GM19324 (cell line): ENCODE data around the gene PACS1.
A peak's percentile ranks its signal among the peaks of the same experiment; 100 is the strongest.
"Not testable (repeated sequence)": the region's sequence is repeated elsewhere in the genome, so short reads cannot be mapped to it uniquely, and the experiment has no call there.

Experiments
- ATAC-seq: cut with Tn5 transposase; IDR thresholded peaks from one replicate; pipeline ENCODE4 v1.9.1; 2021; ENCODE audit warnings: mild to moderate bottlenecking, moderate library complexity; ENCODE audit not compliant: unreplicated experiment, low FRiP score

PACS1 gene

DNA sequence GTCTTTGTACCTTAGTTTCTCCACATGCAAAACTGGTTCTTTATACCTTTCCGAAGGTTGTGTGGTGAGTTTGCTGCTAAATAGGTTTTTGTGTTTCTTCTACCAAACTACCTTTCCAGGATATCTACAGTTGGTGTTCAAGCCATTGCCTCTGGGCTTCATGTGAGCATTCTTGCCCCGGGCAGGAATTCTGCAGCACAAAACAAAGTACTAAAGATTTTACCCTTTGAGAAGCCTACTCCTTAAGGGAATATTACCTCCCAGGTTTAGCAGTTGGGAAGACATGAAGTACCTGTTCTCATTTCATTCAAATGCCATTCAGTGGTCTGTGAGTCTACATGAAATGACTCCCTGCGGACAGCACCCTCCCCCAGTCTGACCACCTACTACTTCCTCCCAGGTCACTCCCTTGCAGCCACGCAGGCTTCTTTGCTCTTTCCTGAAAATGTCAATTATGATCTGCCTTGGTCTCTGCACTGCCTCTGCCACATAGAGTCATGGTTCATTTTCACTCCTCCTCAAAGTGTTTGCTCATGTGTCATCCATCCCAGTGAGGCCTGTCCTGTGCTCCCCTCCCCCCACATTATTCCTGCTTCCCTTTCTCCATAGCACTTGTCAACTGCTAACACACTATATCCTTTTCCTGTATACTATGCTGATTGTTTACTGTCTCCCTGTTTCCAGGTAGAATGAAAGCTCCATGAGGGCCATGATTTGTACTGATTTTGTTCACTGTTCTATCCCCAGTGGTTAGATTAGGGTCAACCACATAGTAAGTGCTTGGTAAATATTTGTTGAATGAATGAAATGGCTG lies 36.9 kb downstream of the PACS1 start:
- ATAC-seq: no peak

DNA sequence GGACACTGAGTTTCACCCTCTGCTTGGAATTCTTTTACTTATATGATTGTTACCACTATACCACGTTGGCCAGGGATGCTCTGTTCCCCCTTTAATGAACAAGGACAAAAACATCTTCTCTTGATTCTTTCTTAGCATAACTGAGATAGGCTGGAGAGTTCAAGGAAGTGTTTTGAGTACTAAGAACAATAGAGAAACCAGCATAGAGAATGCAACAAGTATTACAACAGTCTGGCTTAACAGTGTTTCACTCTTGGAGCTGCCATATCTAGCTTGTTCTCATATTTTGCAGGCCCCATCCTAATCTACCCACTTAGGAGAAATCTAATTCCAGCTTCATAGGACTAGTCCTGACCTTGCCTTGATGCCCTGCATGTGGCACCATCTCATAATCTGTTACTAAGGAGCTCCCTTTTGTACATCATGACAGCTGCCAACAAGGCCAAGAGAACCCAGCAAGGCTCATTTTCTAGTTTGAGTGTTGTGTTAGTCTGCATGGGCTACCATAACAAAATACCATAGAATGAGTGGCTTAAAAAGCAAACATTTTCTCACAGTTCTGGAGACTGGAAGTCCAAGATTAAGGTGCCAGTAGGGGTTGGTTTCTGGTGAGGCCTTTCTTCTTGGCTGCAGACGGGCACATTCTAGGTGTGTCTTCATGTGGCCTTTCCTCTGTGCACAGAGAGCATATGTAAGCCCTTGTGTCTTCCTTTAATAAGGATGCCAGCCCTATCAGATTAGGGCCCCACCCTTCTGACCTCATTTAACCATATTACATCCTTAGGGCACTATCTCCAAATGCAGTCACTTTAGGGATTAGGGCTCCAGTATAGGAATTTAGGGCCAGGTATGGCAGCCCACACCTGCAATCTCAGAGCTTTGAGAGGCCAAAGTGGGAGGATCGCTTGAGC lies 37.8 kb downstream of the PACS1 start:
- ATAC-seq: no peak

DNA sequence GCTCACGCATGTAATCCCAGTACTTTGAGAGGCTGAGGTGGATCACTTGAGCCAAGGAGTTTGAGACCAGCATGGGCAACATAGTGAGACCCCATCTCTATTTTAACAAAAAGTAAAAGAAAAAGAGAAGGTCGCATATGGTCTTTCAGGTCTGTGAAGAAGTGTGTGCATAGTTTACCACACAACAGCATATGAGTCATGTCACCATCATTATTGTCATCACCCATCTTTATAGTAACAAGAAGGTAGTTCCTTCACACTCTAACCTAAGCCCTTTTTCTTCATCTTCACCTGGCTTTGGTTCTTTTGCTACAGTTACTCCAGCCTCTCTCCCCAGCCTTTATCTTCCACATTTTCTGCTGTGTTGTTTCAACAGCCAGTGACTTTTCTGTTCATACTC lies 39.2 kb downstream of the PACS1 start:
- no peak for ATAC-seq

- no peak for ATAC-seq
Observed at GRCh38 chr11:66111158-66111557, 41.1 kb downstream of the PACS1 start.

GRCh38 chr11:66112041-66112491 lies 42.0 kb downstream of the PACS1 start:
- ATAC-seq: no peak

- ATAC-seq: no peak
Observed at GRCh38 chr11:66112601-66113499, 42.8 kb downstream of the PACS1 start.

GRCh38 chr11:66114957-66115356 lies 44.9 kb downstream of the PACS1 start:
- ATAC-seq: not testable (repeated sequence)

DNA sequence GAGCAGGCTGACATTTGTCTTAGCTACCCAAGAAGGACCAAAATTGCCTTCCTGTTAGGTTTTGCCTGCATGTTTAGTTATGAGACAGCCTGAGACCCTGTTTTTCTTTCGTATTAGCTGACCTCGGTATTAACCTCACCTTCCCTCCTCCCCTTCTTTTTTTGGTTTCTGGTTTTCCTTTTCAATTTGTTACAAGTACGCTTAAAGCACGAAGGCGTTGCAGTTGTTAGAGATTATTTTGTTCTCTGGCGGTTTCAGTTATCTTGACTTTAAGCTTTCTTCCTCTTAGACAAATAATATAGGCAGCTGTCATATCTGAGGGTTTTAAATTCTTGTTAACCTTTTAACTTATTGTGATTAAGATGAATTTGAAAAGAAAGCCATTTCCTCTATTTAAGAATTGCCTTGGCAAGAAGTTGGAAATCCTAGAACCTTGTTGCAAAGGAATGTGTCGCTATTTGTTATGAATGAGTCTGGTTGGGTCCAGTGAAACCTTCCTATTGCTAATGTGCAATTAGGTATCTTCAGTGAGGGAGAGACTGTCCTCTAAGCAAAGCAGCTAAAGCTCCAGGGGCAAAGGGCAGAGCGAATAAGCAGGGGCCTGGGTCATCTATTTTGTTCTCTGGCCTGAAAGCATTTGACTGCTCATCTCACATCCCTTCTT lies 45.7 kb downstream of the PACS1 start:
- ATAC-seq: peak; percentile 59

- ATAC-seq: no peak
Observed at GRCh38 chr11:66116576-66117361, 46.7 kb downstream of the PACS1 start.

DNA sequence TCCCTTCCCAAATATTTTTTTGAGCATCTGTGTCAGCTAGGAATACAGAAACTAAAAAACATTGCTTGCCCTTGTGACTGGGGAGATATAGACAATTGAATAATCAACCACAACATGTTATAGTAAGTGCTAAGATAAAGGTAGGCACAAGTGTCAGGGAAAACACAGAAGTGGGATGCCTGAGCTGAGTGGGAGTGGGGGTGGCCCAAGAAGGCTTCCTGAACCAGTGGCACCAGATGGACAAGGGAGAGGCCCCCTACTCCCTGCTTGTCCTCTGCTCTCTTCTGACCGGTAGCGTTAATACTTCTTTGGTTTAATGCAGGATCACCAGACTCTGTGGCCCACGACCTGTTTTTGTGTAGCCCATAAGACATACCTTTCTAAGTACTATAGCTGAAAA lies 48.8 kb downstream of the PACS1 start:
- ATAC-seq: no peak

GRCh38 chr11:66119348-66120133 lies 49.5 kb downstream of the PACS1 start:
- no peak for ATAC-seq

DNA sequence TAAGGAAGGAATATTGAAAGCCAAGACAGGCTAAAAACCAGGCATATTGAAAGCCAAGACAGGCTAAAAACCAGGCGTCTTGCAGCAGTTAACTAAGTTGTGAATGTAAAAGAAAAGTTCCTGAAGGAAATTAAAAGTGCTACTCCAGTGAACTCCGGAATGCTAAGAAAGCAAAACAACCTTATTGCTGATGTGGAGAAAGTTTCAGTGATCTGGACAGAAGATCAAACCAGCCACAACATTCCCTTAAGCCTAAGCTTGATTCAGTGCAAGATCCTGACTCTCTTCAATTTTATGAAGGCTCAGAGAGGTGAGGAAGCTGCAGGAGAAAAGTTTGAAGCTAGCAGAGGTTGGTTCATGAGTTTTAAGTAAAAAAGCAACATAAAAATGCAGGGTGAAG lies 51.4 kb downstream of the PACS1 start:
- no peak for ATAC-seq

DNA sequence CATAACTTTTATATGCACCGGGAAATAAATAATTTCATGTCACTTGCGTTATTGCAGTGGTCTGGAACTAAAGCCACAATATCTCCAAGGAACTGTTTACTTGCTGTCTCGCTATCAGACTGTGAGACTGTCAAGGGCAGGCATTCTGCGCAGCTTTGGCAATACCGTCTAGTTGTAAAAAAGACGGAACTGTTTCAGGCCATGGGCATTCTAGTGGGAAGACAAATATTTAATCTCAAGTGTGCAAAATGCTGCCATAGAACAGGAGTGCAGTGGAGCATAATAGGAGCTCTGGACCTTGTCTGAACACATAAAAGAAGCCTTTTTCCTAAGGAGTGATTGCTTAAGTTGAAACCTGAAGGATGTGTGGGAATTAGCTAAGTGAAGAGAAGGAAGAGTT lies 53.8 kb downstream of the PACS1 start:
- no peak for ATAC-seq

DNA sequence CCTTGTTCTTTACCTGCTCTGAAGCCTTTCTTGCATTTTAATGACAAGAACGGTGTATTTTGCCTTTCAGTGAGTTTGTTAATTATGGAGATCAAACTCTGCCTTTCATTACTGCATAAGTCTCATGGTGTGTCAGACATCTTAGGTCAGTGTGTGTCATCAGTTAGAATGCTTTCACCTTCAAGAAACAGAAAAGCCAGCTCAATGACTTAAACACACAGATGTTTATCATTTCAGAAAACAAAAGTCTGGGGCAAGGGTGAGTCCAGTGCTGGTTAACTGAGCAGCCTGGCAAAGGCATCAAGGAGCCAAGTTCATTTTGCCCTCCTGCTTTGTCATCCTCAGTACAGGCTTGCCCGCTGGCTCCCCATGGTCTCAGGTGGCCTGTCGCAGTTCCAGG lies 54.5 kb downstream of the PACS1 start:
- no peak for ATAC-seq

DNA sequence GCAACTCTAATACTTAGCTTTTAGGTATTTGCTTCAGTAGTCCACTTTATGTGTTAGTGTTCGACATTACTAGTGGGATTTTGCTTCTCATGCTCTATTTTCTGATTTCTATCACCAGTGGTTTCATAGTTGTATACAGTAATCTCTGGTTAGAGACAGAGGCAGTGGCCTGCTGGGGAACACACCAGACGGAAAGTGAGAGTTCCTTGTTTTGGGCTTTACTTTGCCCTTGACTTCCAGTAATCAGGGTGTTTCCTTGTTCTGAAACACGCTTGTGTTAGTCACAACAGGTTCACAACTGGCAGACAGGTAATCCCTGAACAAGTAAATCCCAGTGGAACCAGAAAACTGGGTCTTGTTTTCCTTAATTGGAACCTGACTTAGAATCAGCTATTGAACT lies 56.0 kb downstream of the PACS1 start:
- ATAC-seq: peak; percentile 49

- ATAC-seq: peak; percentile 42
Observed at GRCh38 chr11:66126808-66127555, 56.9 kb downstream of the PACS1 start.

- no peak for ATAC-seq
Observed at GRCh38 chr11:66130978-66131377, 60.9 kb downstream of the PACS1 start.
